Astrocyte (in vitro differentiated cells and primary cell): Measurements from ENCODE around the gene BRAP.

Experiments
- CTCF ChIP-seq: IDR thresholded peaks from 2 replicates; pipeline ENCODE4 v1.5.1; 2011; ENCODE audit warnings: low read depth, mild to moderate bottlenecking, inconsistent platforms, low read length, moderate library complexity; ENCODE audit not compliant: insufficient read depth
- EZH2 ChIP-seq: IDR thresholded peaks from 2 replicates; pipeline ENCODE4 v1.6.1; 2012; ENCODE audit warnings: mild to moderate bottlenecking, low read length, inconsistent platforms; ENCODE audit not compliant: insufficient read depth

GRCh38 chr12:111672822-111673381 lies 12.9 kb downstream of the BRAP start:
- no peak for TF ChIP-seq CTCF
- TF ChIP-seq EZH2: no peak
